ENCODE measurements around the gene CAMK2A.

- TF ChIP-seq CTCF (IDR thresholded peaks at IDR 0.05) (no peak), POLR2A (IDR thresholded peaks at IDR 0.05) (no peak), EP300 (IDR thresholded peaks at IDR 0.05; ENCODE audit: low read depth) (no peak)
These were observed 58.7 kb downstream of the CAMK2A start for GRCh38 chr5:150230842-150231241.

Measured in transverse colon (tissue), 3 donors.